DOHH2 (cell line): ENCODE results near the gene DHX32.

Experiments
- H3F3A ChIP-seq: fragments of 200-600 bp; sonication (generic), shearing (Covaris generic); 2 replicates; pipeline ENCODE4 v1.6.0; 2016; ENCODE audit warnings: antibody characterized with exemption, mild to moderate bottlenecking; ENCODE audit not compliant: control insufficient read depth, insufficient read depth
- H3K27ac ChIP-seq: fragments of 200-600 bp; sonication (generic); 2 replicates; pipeline ENCODE4 v1.5.1; 2014; ENCODE audit warnings: low read depth, mild to moderate bottlenecking, low read length, moderate library complexity
- H3K27me3 ChIP-seq: fragments of 200-600 bp; sonication (generic); 2 replicates; pipeline ENCODE4 v1.6.1; 2014; ENCODE audit warnings: mild to moderate bottlenecking, low read length, mixed read lengths; ENCODE audit not compliant: control insufficient read depth
- H3K36me3 ChIP-seq: fragments of 200-600 bp; sonication (generic); 2 replicates; pipeline ENCODE4 v1.6.1; 2014; ENCODE audit warnings: mild to moderate bottlenecking, low read length, moderate library complexity, mixed read lengths; ENCODE audit not compliant: control insufficient read depth
- H3K4me1 ChIP-seq: fragments of 200-600 bp; sonication (generic); 2 replicates; pipeline ENCODE4 v1.6.1; 2014; ENCODE audit warnings: mild to moderate bottlenecking, low read length, mixed read lengths; ENCODE audit not compliant: control insufficient read depth
- H3K4me2 ChIP-seq: fragments of 200-600 bp; sonication (generic); 2 replicates; pipeline ENCODE4 v1.6.0; 2014; ENCODE audit warnings: mild to moderate bottlenecking, low read length, moderate library complexity
- H3K4me3 ChIP-seq: fragments of 200-600 bp; sonication (generic); 2 replicates; pipeline ENCODE4 v1.5.1; 2014; ENCODE audit warnings: mild to moderate bottlenecking, low read length, mixed read lengths
- H3K79me2 ChIP-seq: fragments of 200-600 bp; sonication (generic); 2 replicates; pipeline ENCODE4 v1.6.1; 2014; ENCODE audit warnings: mild to moderate bottlenecking, low read length, mixed read lengths; ENCODE audit not compliant: control insufficient read depth
- H3K9me2 ChIP-seq: fragments of 200-600 bp; sonication (generic); replicated peaks from 2 replicates; pipeline ENCODE4 v1.6.1; 2014; ENCODE audit warnings: mild to moderate bottlenecking, low read length, mixed read lengths; ENCODE audit not compliant: control insufficient read depth
- H3K9me3 ChIP-seq: fragments of 200-600 bp; sonication (generic); 2 replicates; pipeline ENCODE4 v1.6.1; 2014; ENCODE audit warnings: antibody characterized with exemption, low read length, mixed read lengths; ENCODE audit not compliant: control insufficient read depth, insufficient read depth
- H4K20me1 ChIP-seq: fragments of 200-600 bp; sonication (generic); 2 replicates; pipeline ENCODE4 v1.6.0; 2014; ENCODE audit warnings: low read depth, mild to moderate bottlenecking, antibody characterized with exemption, low read length, moderate library complexity; ENCODE audit not compliant: control insufficient read depth, insufficient read depth
- CTCF ChIP-seq: fragments of 200-600 bp; sonication (generic); IDR thresholded peaks from one replicate; pipeline ENCODE4 v1.5.1; 2014; ENCODE audit warnings: antibody characterized with exemption, mild to moderate bottlenecking, low read depth, low read length; ENCODE audit not compliant: poor library complexity, severe bottlenecking
- EZH2phosphoT487 ChIP-seq: fragments of 200-600 bp; sonication (generic); IDR thresholded peaks from 2 replicates; pipeline ENCODE4 v1.6.1; 2017; ENCODE audit warnings: borderline replicate concordance, mild to moderate bottlenecking, antibody characterized with exemption, low read length, moderate library complexity, mixed read lengths

The DHX32 gene

GRCh38 chr10:125848857-125849256, 32.2 kb downstream of the DHX32 start:
- H3K27me3 ChIP-seq, result no peaks in the 10 kb centered on the region
- no peaks in the 10 kb centered on the region for H3F3A ChIP-seq
- H3K4me1 ChIP-seq, result no peaks in the 10 kb centered on the region
- H4K20me1 ChIP-seq, result 0 out of 2 replicates have a peak, but pooled peaks cover 2% of the 10 kb centered on the region
- TF ChIP-seq EZH2phosphoT487 (no peak), CTCF (no peak)
- H3K4me2 ChIP-seq, result no peak overlapping the region
- H3K9me2 ChIP-seq, result no peaks in the 10 kb centered on the region
- no peaks in the 10 kb centered on the region for H3K79me2 ChIP-seq
- H3K4me3 ChIP-seq, result no peak overlapping the region
- peaks cover 18% of the 10 kb centered on the region for H3K36me3 ChIP-seq
- H3K9me3 ChIP-seq, result no peaks in the 10 kb centered on the region
- H3K27ac ChIP-seq, result no peak overlapping the region

- Histone ChIP-seq H3F3A (no peaks in the 10 kb centered on the region), H4K20me1 (0 out of 2 replicates have a peak, but pooled peaks cover 2% of the 10 kb centered on the region), H3K9me3 (no peaks in the 10 kb centered on the region), H3K36me3 (peaks cover 19% of the 10 kb centered on the region), H3K4me1 (no peaks in the 10 kb centered on the region), H3K9me2 (no peaks in the 10 kb centered on the region), H3K27ac (no peak overlapping the region), H3K27me3 (no peaks in the 10 kb centered on the region), H3K4me3 (no peak overlapping the region), H3K4me2 (no peak overlapping the region), H3K79me2 (no peaks in the 10 kb centered on the region)
- TF ChIP-seq CTCF (no peak), EZH2phosphoT487 (no peak)
Measured at GRCh38 chr10:125848371-125848770, 32.7 kb downstream of the DHX32 start.

- TF ChIP-seq EZH2phosphoT487 (no peak), CTCF (no peak)
- Histone ChIP-seq H3K4me2 (no peak overlapping the region), H3K4me3 (no peak overlapping the region), H3K4me1 (no peaks in the 10 kb centered on the region), H3K36me3 (peaks cover 16% of the 10 kb centered on the region), H3K27me3 (no peaks in the 10 kb centered on the region), H3K9me3 (no peaks in the 10 kb centered on the region), H3F3A (no peaks in the 10 kb centered on the region), H3K27ac (no peak overlapping the region), H3K79me2 (no peaks in the 10 kb centered on the region), H4K20me1 (no peaks in the 10 kb centered on the region), H3K9me2 (no peaks in the 10 kb centered on the region)
Measured at GRCh38 chr10:125846894-125847293, 34.2 kb downstream of the DHX32 start.
